Endometrium (tissue), 2 donors: ENCODE measurements around the gene F8.

Source experiments
- FAIRE-seq: peaks from 2 replicates; lab custom pipeline; 2012; peaks lifted over from hg19 to GRCh38; lab: Jason Lieb, UNC
- donor health status: control.
- donor health status: control.

F8 gene

GRCh38 chrX:154813801-154814200, 208.7 kb downstream of the F8 start:
- FAIRE-seq: no peak

GRCh38 chrX:154812341-154813101, 210.0 kb downstream of the F8 start:
- no peak for FAIRE-seq

- FAIRE-seq: no peak
Measured at GRCh38 chrX:154809939-154810665, 212.4 kb downstream of the F8 start.

GRCh38 chrX:154806837-154807501, 215.6 kb downstream of the F8 start:
- no peak for FAIRE-seq

- no peak for FAIRE-seq
Measured at GRCh38 chrX:154805696-154806091, 216.8 kb downstream of the F8 start.

GRCh38 chrX:154804957-154805695, 217.4 kb downstream of the F8 start, which contains the start of gene MPP1:
Gene MPP1, minus strand, starts transcription at chrX:154805485. Its CDS starts 112 bp downstream, at chrX:154805373.
- no peak for FAIRE-seq

- no peak for FAIRE-seq
Measured at GRCh38 chrX:154804261-154804956, 218.1 kb downstream of the F8 start.

- FAIRE-seq: no peak
Measured at GRCh38 chrX:154802947-154803346, 219.6 kb downstream of the F8 start.

- no peak for FAIRE-seq
Measured at GRCh38 chrX:154800478-154801210, 221.9 kb downstream of the F8 start.

- FAIRE-seq: no peak
Measured at GRCh38 chrX:154799556-154800348, 222.8 kb downstream of the F8 start.

- no peak for FAIRE-seq
Measured at GRCh38 chrX:154797006-154797405, 225.5 kb downstream of the F8 start.

GRCh38 chrX:154795016-154795415, 227.5 kb downstream of the F8 start:
- FAIRE-seq: no peak

GRCh38 chrX:154793084-154793795, 229.3 kb downstream of the F8 start:
- FAIRE-seq: no peak

- no peak for FAIRE-seq
Measured at GRCh38 chrX:154791939-154792338, 230.6 kb downstream of the F8 start.

- no peak for FAIRE-seq
Measured at GRCh38 chrX:154791467-154791866, 231.1 kb downstream of the F8 start.
